HCEC 1CT (cell line): ENCODE results near the gene RAB31.
A peak's percentile ranks its signal among the peaks of the same experiment; 100 is the strongest.

Experiments
- DNase-seq: peaks from one replicate; pipeline ENCODE4 v3.0.0-alpha.2; 2017

RAB31 gene

DNA sequence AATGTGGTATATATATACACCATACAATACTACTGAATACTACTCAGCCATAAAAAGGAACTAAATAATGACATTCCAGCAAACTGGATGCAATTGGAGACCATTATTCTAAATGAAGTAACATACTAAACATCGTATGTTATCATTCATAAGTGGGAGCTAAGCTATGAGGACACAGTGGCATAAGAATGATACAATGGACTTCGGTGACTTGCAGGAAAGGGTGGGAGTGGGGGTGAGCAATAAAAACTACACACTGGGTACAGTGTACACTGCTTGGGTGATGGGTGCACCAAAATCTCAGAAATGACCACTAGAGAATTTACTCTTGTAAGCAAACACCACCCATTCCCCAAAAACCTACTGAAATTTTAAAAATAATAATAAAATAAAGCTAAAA lies 87.9 kb downstream of the RAB31 start:
- DNase-seq = no peak

DNA sequence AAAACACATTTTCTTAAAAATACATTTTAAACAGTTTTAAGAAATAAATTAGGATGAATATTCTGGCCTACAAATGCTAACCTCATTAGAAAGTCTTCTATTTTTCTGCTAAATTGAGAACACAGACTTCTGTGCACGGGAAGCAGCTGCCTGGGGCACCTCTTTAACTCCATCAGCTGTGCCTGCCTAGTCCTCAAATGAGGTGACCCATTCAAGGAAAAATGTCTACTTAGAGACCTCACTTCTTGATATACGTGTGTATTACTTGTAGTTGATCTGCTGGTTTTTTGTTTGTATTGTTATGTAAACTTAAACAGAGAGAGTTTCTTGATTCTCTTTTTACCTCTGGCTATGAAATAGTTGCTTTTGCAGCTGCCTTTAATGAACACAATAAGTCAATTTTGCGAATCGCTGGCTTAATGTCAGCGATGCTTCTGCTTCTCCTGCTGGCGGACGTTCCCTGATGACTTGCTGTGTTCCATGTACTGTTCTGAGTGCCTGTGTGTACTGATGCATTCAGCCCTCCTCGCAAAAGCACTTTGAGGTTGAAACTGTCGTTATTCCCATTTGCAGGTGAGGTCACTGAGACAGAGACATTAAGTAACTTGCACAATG lies 88.9 kb downstream of the RAB31 start:
- DNase-seq = no peak

DNA sequence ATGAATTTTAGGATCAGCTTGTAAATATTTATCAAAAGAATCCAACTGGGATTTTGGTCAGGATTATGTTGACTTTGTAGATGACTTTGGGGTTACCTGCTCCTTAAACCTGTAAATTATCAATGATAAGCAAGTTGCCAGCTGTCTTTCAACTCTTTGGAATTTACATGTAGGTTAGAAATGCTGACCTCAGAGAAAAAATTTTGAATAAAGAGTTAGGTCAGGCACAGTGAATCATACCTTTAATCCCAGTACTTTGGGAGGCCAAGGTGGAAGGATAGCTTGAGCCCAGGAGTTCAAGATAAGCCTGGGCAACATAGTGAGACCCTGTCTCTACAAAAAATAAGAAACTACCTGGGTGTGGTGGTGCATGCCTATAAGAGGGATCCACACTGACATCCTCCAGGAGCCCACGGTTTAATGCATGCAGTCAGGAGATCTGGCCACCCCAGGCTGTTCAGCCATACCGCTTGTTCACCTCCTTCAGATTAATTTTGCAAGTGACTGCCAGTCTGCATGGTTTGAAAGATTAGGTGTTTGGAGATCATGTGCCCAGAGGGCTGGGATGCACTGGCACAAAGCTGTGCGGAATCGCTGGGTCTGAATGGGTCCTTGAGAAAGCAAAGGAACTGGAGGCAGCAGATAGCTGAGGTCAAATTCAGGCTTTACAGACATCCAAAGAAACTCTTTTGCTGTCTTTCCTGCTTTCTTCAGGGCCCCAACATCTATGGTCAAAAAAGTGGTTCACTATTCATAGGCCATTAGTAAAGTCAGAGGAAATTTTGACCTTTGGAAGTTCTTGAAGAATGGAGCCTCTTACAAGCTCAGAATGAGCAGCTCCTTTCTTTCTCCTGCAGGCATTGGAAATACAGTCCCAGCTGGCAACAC lies 94.3 kb downstream of the RAB31 start:
- no peak for DNase-seq

DNA sequence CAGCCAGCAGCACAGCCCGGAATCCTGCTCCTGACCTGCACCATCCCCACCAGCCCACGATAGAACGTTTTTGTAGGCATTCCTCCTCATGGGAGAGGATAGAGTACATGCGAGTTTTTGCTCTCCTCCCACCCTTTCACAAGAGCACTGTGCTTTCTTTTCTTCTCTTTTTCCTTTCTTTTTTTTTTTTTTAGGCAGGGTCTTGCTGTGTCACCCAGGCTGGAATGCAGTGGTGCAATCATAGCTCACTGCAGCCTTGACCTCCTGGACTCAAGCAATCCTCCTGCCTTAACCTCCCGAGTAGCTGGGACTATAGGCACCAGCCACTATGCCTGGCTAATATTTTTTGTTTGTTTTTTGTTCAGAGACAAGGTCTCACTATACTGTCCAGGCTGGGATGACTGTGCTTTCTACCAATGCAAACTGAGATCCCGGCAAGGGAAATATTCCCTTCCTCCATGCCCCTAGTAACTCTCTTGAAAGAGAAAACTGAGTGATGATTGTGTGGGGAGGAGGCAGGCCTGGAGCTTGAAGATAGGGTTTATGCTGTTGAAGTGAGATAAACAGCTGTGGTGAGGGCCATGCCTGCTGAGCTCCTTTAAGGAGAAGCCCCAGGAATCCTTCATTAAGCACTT lies 95.1 kb downstream of the RAB31 start:
- DNase-seq = no peak

DNA sequence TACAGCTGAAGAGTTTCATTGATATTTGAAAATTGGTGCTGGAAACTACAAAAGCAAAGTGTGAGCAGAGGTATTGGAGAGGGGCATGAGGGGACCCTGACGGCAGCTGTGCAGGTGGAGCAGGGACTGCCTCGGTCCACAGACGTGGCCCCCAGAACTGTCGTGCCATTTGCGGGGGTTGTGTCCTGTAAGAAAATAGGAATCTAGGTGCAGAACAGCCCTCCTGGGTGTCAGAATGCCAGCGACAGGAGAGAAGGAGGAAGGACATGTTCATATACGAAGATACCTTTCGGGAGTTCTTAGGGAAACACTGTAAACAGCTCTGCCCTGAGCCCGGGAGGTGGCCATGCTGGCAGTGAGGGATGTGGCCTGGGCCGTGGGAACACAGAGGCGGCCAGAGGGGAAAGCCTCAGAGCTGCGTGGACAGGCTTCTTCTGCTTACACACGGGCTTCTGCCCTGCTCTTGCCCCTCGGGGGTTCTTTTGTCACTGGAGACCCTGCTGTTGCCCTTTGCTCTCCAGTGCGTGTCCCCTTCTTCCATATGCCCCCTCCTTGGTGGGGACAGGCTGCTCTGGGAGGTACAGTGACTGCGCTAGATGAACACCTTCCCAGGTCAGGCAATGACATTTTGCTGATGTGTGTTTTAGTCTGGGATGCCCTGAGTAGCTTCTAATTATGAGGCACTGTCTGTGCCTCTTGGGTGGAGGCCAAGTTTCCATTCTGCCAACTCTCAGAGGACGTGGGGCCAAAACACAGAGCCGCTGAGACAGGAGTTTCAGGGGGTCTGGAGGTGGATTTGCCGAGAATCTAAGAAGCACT lies 95.8 kb downstream of the RAB31 start:
- no peak for DNase-seq

DNA sequence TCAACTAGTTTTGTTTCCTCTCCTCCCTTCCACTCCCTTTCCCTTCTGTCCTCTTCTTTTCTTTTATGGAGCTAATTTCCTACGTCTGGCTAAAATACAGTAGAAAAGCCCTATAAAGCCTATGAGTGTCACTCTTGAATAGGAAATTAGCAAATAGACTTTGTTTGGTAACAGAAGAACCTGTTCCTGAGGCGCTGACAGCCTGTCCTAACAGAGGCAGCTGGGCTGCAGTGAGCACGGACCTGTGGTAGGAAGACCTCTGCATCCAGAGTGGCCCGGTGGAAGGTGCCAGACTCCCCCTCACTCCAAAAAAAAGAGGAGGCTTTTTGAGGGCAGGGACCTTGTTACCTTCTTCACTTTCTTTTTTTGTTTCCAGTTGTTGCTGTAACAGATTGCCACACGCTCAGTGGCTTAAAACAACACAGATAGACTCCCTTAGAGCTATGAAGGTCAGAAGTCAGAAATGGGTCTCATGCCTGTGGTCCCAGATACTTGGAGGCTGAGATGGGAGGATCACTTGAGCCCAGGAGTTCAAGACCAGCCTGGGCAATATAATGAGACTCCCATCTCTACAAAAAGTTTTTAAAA lies 96.5 kb downstream of the RAB31 start:
- DNase-seq = no peak

DNA sequence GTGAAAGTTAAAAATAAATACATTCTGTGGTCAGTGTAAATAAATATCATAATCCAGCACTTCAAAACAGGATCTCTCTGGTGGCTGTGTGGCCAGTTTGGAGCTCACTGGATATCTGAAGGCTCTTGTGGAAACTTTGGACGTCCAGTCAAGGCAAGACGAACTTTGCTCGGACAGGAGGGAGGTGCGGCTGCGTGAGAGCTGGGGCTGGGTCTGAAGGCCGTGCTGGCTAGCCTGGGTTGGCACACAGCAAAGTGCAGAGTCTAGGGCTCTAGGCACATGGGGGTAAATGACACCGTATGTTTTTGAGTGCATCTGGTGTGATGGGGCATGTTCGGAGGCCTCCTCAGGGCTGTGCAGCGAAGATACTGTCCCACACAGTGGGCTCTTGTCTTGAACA lies 98.8 kb downstream of the RAB31 start:
- no peak for DNase-seq

DNA sequence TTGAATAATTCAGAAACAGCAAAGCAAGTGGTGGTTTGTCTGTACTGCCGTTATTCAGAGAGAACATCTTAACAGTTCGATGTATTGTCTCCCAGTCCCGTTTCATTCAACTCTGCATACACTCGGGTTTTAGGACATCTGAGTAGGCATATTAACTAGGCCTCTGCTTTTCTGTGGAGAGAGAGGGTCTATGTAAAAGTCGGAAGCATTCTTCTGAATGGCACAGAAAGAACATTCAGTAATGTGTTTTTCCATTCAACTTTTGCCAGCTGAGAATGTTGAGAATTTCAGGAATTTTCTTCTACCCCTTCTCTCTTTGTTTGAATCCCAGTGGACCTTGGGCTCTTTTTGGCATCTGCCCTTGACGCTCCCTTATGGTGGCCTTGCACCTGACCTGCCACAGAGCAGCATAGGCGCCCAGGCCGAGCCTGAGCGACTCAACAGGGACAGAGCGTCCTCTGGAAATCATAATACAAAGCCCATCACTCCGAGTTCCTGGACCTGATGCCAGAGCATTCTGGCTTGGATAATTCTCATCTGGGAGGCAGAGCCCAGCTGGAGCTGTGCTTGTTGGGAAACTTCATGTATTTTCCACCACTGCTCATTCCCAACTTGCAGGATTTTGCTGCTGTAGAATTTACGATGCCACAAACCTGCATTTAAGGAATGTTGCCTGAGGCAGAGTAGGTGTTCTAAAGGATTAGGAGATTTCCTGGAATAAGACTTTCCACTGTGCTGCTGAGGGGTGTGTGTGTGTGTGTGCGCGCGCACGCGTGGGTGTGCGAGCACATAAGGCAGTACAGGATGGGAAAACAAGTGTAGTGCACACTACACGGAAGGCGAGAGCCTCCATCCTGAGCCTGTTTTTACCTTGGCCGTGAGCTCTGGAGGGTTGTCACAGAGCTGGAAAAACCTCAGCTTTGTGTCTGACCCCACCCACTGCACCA lies 100.5 kb downstream of the RAB31 start:
- DNase-seq = no peak

DNA sequence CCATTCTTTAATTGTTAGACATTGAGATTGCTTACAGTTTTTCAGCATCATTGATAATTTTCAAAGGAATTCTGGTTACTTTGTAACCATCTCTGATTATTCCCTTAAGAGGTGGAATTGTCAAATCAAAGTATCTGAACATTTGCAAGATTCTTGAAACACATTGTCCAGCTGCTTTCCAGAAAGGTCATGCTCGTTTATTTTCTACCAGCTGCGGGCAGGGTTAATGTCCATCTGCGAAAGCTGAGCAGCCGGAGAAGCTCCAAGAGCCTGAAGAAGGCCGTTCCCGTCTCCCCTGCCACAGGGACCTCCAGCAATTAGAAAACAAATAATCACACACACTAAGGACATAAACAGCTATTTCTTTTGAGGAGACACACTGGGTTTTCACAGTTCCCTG lies 101.6 kb downstream of the RAB31 start:
- DNase-seq = no peak

DNA sequence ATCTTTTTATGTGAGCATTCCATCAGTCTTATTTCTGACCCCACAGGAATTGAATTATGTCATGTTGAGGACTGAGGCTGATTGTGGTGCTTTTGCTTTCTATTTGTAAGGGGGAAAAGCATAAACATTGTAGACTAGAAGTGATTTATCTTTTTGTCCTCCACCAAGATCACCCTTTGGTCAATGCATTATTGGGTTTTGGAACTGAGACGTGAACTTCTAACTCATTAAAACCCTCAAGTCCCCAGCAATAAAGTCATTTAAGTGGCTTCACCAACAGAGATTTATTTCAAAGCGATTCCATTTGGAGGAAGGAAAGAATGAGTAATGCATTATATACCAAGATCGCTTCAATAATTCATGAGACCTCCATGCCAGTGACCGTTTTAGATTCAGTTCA lies 102.2 kb downstream of the RAB31 start:
- no peak for DNase-seq

DNA sequence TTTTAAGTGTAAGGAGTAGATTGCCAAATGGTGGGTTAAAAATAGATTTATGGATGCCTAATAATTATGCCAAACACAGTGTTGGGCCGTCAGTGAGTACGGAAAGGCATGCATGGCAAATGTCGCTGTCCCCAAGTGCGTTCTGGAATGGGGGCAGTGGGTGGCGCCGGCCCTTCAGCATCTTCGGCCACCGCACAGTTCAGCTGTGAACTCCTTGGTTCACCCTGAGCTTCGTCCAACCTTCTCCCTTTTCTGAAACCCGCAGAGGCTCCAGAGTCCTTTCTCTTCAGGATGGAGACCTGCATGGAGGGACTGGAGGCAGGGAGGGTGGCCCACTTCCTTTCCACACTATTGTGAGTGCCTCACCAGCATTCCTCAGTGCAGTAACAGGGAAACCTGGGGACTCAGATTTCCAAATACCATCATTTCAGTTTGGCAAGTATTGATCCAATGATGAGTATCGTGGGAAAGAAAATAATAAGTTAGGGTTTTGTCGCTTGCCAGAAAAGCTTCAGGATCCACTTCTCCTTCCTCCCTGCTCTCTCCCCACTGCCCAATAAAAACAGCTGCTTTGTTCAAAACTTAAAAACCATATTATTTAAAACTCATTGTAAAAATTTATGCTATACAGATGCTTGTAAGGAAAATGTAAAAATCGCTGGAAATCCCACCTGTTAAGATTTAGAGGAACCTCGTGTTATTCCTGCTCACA lies 103.0 kb downstream of the RAB31 start:
- DNase-seq = no peak

DNA sequence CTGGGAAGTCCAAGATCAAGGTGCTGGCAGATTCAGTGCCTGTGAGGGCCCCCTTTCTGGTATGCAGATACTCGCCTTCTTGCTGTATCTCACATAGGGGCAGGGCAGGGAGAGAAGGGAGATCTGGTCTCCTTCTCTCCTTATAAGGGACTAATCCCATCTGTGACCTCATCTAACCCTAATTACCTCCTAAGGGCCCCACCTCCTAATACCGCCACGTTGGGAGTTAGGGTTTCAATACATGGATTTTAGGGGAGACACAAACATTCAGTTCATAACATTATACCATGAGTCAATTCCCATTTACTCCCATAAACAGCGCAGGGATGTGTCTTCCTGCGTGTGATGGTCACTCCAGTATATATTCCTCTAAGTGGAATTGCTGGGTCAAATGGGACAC lies 103.9 kb downstream of the RAB31 start:
- no peak for DNase-seq

DNA sequence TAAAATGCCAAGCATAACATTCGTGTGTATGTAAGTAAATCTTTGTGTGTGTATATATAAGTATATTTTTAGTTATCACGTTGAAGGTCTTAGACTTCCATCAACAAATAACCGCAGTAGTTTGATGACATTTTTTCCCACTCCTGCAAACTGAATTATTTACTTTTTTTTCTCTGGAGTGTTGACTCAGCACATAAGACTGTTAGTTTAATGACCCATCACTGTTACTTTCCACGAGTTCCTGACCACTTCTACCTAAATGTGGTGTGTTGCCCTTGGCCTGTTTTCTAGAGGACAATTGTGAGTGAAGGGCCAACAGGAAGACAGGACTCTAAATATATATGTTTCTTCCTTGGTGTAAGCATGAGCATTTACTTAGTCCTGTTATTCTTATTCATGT lies 106.3 kb downstream of the RAB31 start:
- peak; percentile 83 for DNase-seq

DNA sequence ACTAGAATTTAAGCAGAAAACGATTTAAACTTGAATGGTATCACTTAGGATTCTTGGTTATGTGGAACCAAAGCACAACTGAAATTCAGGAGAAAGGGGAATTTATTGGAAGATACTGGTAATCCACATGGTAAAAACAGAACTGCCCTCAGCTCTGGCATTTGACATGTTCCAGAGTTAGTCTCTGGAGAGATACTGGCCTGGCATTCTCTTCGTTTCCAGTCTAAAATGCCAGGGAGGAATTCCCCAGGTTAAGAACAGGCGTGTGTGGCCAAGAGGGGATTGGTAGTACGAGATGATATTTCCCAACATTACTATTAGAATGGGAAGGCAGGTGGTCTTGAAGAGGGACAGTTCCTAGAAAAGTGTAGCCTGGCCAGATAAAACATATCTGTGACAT lies 109.2 kb downstream of the RAB31 start:
- no peak for DNase-seq

DNA sequence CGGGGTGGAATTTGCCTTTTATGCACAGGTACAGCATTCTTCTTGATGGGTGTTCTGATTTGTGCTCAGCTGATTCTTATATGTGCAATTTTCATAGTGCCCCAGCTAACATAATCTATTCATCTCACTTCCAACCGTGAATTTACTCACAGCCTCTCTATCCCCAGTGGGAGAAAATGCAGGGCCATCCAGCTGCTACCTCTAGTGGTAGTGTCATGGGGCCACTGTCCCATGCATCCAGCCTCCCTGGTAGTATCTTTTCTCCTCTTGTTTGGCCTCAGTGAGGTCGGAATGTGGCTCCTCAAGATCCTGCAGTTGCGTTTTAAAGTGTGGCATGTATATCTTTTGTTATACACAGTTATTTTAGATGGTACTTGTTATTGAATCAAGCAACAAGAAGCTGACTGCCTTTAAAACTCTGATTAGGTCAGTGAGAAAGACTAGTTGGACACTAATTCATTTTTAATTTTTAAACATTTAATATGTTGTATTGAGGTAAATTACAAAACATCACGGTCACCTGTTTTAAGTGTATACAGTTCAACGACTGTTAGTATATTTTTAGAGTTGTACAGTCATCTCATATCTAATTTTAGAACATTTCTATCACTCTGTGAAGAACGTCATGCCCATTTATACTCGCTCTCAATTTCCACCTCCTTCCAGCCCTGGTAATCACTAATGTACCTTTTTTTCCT lies 109.8 kb downstream of the RAB31 start:
- DNase-seq = no peak

DNA sequence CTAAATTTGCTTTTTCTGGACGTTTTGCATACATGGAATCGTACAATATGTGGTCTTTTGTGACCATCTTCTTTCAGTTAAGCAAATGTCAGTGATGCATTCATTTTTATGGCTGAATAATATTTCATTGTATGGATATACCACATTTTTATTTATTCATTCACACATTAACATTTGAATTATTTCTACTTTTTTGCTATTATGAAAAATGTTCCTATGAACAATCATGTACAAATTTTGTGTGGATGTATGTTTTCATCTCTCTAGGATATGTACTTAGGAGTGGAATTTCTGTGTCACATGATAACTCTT lies 110.3 kb downstream of the RAB31 start:
- DNase-seq = no peak

DNA sequence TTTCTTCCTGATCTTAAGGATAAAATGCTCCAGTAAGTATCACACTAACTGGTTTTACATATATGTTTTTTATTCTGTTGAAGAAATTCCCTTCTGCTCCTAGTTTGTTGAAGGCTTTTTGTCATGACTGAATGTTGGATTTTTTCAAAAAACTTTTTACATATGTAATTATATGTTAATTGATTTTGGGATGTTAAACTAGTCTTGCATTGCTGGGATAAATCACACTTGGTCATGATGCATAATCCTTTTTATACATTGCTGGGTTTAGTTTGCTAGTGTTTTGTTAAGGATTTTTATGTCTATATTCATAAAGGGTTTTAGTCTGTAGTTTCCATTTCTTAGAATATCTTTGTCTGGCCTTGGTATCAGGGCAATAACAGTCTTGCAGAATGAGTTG lies 112.0 kb downstream of the RAB31 start:
- no peak for DNase-seq

DNA sequence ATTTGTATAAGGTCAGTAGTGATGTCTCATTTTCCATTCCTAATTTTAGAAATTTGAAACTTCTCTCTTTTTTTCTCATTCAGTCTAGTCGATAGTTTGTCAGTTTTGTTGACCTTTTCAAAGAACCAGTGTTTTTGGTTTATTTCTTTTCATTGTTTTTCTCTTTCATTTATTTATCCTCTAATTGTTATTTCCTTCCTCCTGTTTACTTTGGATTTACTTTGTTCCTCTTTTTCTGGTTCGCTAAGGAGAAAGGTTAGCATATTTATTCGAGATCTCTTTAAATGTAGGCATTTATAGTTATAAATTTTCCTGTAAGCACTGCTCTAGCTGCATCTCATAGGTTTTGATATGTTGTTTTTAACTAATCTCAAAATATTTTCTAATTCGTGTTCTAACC lies 112.6 kb downstream of the RAB31 start:
- DNase-seq = no peak

DNA sequence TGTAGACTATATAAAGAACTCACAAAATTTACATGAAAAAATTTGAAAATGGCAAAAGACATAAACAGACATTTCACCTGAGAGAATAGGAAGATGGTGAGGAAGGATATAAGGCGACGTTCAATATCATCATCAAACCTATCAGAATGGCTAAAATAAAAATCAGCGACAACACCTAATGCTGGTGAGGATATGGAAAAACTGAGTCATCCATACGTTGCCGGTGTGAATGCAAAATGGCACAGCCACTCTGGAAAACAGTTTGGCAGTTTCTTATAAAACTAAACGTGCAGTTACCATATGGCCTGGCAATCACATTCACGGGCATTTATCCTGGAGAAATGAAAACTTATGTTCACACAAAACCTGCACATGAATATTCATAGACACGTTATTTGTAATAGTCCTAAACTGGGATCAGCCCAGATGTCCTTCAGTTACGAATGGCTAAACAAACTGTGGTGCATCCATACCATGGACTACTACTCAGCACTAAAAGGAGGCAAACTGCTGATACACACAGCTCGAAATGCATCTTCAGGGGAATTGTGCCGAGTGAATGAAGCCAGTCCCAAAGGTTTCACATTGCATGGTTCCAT lies 114.6 kb downstream of the RAB31 start:
- no peak for DNase-seq

DNA sequence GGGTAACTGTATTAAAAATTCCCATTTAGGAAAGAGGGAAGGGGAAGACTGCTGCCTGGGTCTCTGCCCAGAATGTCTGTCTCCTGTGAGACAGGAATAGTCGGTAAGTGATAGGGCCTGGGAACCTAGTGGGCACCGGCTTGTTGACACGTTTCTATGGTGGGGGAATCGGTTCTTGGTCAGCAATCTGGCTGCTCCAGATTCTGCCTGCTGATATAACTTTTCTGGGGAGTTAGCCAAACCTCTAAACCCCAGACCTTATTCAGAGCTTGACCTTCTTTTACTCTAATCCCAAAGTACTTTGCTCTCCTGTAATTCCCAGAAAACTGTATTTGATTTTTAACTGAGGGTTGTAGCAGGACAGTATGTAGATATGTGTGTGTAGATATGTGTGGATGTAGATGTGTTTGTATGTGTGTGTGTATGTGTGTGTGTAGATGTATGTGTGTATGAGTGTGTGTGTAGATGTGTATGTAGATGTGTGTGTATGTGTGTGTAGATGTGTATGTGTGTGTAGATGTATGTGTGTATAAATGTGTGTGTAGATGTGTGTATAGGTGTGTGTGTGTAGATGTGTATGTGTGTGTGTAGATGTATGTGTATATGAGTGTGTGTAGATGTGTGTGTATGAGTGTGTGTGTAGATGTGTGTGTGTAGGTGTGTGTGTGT lies 115.8 kb downstream of the RAB31 start:
- peak; percentile 31 for DNase-seq
